Loucy (cell line): ENCODE results near the gene DPYSL4.

ENCODE experiments used
- H2AFZ ChIP-seq: fragments of 200-600 bp; sonication (generic); 2 replicates; pipeline ENCODE4 v1.6.0; 2016; ENCODE audit warnings: antibody characterized with exemption, mild to moderate bottlenecking, low read length, moderate library complexity
- H3F3A ChIP-seq: fragments of 200-600 bp; 2 replicates; pipeline ENCODE4 v1.6.0; 2016; ENCODE audit warnings: antibody characterized with exemption, low read depth, mild to moderate bottlenecking
- H3K27me3 ChIP-seq: fragments of 200-600 bp; sonication (generic); 2 replicates; pipeline ENCODE4 v1.6.1; 2014; ENCODE audit warnings: low read length, mild to moderate bottlenecking; ENCODE audit not compliant: insufficient read depth, poor library complexity, severe bottlenecking
- H3K36me3 ChIP-seq: fragments of 200-600 bp; sonication (generic); 2 replicates; pipeline ENCODE4 v1.6.1; 2016; ENCODE audit warnings: low read length; ENCODE audit not compliant: insufficient read depth
- H3K4me1 ChIP-seq: fragments of 200-600 bp; sonication (generic); 2 replicates; pipeline ENCODE4 v1.5.1; 2014; ENCODE audit warnings: low read length, mild to moderate bottlenecking; ENCODE audit not compliant: insufficient read depth, poor library complexity, severe bottlenecking
- H3K4me2 ChIP-seq: fragments of 200-600 bp; sonication (generic); 2 replicates; pipeline ENCODE4 v1.6.0; 2014; ENCODE audit warnings: antibody characterized with exemption, low read length, low read depth, mild to moderate bottlenecking; ENCODE audit not compliant: poor library complexity, severe bottlenecking
- H3K4me3 ChIP-seq: fragments of 200-600 bp; sonication (generic); 2 replicates; pipeline ENCODE4 v1.5.1; 2014; ENCODE audit warnings: low read length, mild to moderate bottlenecking, mixed read lengths; ENCODE audit not compliant: poor library complexity, severe bottlenecking
- H3K79me2 ChIP-seq: fragments of 200-600 bp; sonication (generic); 2 replicates; pipeline ENCODE4 v1.6.1; 2014; ENCODE audit warnings: low read length; ENCODE audit not compliant: insufficient read depth
- H3K9ac ChIP-seq: fragments of 200-600 bp; sonication (generic); 2 replicates; pipeline ENCODE4 v1.6.0; 2014; ENCODE audit warnings: mild to moderate bottlenecking, low read depth, low read length, moderate library complexity; ENCODE audit not compliant: poor library complexity, severe bottlenecking
- H3K9me2 ChIP-seq: fragments of 200-600 bp; sonication (generic); replicated peaks from 2 replicates; pipeline ENCODE4 v1.6.1; 2016; ENCODE audit warnings: low read depth, low read length, mixed read lengths
- H3K9me3 ChIP-seq: fragments of 200-600 bp; sonication (generic); 2 replicates; pipeline ENCODE4 v1.6.1; 2014; ENCODE audit warnings: mild to moderate bottlenecking, antibody characterized with exemption, low read length, low read depth; ENCODE audit not compliant: insufficient read depth
- H4K20me1 ChIP-seq: fragments of 200-600 bp; sonication (generic); 2 replicates; pipeline ENCODE4 v1.6.0; 2014; ENCODE audit warnings: antibody characterized with exemption, low read length, mild to moderate bottlenecking; ENCODE audit not compliant: insufficient read depth, poor library complexity, severe bottlenecking
- CTCF ChIP-seq: fragments of 200-600 bp; sonication (generic); conservative IDR thresholded peaks from 2 replicates; pipeline ENCODE4 v1.5.1; 2014; ENCODE audit warnings: mild to moderate bottlenecking, antibody characterized with exemption, low read length
- EZH2phosphoT487 ChIP-seq: fragments of 200-600 bp; IDR thresholded peaks from 2 replicates; pipeline ENCODE4 v1.6.1; 2018; ENCODE audit warnings: antibody characterized with exemption, mild to moderate bottlenecking, moderate library complexity, borderline replicate concordance

DPYSL4 gene

GRCh38 chr10:132247943-132248342 lies 61.2 kb downstream of the DPYSL4 start:
- H3K36me3 ChIP-seq: no peaks in the 10 kb centered on the region
- H3K4me3 ChIP-seq: no peak overlapping the region
- no peak overlapping the region for H2AFZ ChIP-seq
- TF ChIP-seq CTCF (no peak), EZH2phosphoT487 (no peak)
- H3K9me2 ChIP-seq: no peaks in the 10 kb centered on the region
- no peaks in the 10 kb centered on the region for H3K79me2 ChIP-seq
- H3K4me1 ChIP-seq: no peaks in the 10 kb centered on the region
- H3K4me2 ChIP-seq: no peak overlapping the region
- no peaks in the 10 kb centered on the region for H3K27me3 ChIP-seq
- no peaks in the 10 kb centered on the region for H3F3A ChIP-seq
- H3K9me3 ChIP-seq: no peaks in the 10 kb centered on the region
- H4K20me1 ChIP-seq: no peaks in the 10 kb centered on the region
- no peak overlapping the region for H3K9ac ChIP-seq

- Histone ChIP-seq H3K79me2 (no peaks in the 10 kb centered on the region), H3K27me3 (no peaks in the 10 kb centered on the region), H3F3A (no peaks in the 10 kb centered on the region), H3K9me2 (no peaks in the 10 kb centered on the region), H2AFZ (no peak overlapping the region), H3K36me3 (no peaks in the 10 kb centered on the region), H3K4me1 (no peaks in the 10 kb centered on the region), H3K9ac (no peak overlapping the region), H3K4me3 (no peak overlapping the region), H3K9me3 (no peaks in the 10 kb centered on the region), H3K4me2 (no peak overlapping the region), H4K20me1 (no peaks in the 10 kb centered on the region)
- TF ChIP-seq EZH2phosphoT487 (no peak), CTCF (no peak)
Measured at GRCh38 chr10:132248455-132249225, 61.9 kb downstream of the DPYSL4 start.

- no peaks in the 10 kb centered on the region for H3F3A ChIP-seq
- no peak overlapping the region for H2AFZ ChIP-seq
- no peaks in the 10 kb centered on the region for H3K4me1 ChIP-seq
- no peak overlapping the region for H3K4me2 ChIP-seq
- no peaks in the 10 kb centered on the region for H3K9me2 ChIP-seq
- no peaks in the 10 kb centered on the region for H3K27me3 ChIP-seq
- no peak overlapping the region for H3K4me3 ChIP-seq
- TF ChIP-seq EZH2phosphoT487: no peak
- no peak for TF ChIP-seq CTCF
- H3K9ac ChIP-seq: no peak overlapping the region
- no peaks in the 10 kb centered on the region for H3K9me3 ChIP-seq
- no peaks in the 10 kb centered on the region for H3K79me2 ChIP-seq
- H4K20me1 ChIP-seq: no peaks in the 10 kb centered on the region
- H3K36me3 ChIP-seq: no peaks in the 10 kb centered on the region
Measured at GRCh38 chr10:132249226-132249724, 62.5 kb downstream of the DPYSL4 start.
